HG03460 (cell line): Measurements from ENCODE around the gene IL1B.

Experiments used
- ATAC-seq: cut with Tn5 transposase; IDR thresholded peaks from one replicate; pipeline ENCODE4 v1.9.1; 2021; ENCODE audit not compliant: unreplicated experiment

Gene IL1B

DNA sequence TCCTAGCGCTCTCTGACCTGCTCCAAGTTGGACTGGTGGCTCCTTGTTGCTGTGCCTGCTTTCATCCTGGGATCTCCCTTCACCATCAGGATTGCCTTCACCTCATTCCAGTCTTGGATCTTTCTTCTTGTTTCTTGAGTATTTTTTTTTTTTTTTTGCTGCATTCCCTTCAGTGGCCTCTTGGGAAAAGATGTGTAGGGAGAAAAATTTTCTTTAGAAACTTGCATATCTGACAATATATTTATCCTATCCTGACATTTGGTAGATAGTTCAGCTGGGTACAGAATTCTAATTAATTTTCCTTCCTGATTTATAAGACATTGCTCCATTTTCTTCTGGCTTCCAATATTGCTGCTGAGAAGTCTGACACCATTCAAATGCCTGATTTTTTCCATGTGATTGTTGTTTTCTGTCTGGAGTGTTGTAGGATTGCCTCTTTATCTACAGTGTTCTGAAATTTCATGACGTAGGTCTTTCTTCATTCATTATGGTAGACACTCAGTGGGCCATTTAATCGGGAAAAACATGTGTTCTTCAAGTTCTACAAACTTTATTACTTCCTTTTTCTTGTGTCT is 29.3 kb downstream of the IL1B start:
- ATAC-seq = no peak

DNA sequence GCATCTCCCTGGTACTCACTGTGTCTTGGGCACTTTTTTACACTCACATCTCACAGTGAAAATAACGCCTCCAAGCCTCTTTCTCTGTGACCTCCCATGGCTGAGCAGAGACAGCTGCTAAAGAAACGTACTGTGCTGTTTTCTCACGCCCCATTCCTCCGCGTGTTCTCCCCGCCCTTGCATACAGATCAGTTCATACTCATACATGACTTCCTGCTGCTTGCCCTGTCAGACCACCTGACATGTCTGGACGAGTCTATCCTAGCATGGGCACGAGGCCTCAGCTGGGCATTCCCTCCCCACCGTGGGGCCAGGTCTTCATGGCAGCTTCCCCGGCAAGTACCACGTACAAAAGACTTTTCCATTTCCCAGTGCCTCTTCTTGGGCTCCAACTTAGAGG is 31.0 kb downstream of the IL1B start:
- no peak for ATAC-seq

DNA sequence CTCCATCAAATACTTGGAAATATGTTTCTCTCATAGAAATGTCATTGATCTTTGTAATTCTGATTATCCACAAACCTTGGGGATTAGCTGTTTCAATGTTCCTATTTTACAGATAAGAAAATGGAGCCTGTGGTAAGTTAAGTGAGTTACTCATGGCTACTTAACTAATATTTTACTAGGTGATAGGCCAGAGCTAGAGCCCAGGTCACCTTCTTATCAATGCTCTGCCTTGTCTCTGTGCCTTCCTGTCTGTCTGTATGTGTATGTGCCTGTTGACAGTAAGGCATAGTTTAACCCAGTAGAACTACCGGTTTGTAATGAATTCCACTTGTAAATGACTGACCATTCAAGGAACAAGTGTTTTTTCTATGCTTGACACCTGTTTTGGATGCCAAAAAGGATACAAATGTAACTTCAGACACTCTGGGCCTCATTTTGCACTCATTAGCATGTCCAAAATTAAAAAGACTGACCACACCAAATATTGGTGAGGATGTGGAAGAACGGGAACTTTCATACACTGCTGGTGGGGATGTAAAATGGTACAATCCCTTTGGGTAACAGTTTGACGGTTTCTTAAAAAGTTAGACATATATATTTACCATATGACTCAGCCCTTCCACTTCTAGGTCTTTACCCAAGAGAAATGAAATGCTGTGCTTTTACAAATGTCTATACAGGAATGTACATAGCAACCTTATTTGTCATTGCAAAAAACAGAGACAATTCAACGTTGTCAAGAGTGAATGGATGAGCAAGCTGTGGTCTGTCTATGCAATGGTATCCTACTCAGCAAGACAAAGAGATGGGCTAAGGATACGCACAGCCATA is 32.7 kb downstream of the IL1B start:
- no peak for ATAC-seq

DNA sequence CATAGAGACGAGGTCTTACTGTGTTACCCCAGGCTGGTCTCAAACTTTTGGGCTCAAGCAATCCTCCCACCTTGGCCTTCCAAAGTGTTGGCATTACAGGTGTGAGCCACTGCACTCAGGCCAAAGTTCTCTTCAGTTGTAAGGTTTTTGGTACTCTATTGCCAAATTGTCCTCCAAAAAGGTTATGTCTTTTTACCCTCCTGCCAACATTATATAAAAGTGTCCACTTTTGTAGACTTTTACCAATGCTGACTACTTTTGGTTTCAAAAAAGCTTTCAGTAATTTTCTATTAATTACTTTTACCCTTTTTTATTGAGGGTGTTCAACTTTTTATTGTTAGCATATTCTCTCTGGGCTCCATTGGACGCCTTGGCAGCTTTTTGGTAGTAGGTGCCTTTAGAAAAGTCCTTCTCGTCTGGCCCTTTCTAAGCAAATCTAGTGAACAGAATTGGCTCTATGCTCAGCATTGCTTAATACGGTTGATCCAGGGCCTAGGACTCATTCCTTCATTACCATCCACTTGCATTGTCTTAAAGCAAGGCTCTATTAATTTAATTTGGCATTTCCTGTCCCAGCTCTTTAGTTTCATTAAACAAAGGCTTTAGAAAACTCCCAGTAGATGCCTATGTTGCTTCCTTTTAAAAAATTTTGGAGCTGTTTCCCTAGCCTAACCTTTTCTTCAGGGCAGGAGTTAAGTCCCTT is 35.5 kb downstream of the IL1B start:
- no peak for ATAC-seq

DNA sequence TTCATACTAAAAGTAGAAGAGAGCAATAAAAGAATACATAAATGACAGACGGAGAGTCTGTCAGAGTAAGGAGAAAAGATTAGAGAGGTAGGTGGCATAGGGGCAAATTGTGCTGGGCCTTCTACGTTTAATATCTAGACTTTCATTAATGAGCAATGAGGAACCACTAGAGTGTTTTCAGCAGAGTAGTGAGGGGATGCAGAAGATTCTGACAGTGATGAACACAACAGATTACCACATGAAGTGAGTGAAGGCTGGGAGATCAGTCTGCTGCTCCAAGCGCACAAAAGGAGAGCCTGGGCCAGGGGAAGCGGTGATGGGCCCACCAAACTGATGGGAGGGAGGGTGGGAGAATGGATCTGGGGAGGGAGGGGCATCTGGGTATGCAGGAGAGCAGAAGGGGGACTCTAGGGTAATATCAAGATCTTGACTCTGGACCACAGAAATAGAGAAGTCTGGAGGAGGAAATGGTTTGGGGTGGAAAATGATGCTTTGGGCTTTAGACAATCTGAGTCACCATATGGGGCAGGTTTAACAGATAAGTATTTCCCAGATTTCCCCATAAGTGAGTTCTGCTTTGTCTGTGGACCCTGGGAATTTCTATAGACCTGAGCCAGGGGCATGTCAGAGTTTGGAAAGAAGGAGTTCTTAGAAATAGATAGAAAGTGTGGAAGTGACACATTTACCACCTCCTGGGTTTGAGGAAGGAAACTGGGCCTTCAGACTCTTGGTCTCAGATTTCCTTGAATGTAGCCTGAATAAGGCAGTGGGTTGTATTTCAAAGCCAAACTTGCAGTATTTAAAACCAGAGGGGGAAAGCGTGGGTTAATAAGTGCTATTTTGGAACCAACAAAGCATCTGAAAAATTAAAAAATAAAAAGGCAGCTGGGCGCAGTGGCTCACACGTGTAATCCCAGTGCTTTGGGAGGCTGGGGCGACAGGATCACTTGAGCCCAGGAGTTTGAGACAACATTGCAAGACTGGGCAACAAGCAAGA is 37.3 kb downstream of the IL1B start:
- no peak for ATAC-seq

DNA sequence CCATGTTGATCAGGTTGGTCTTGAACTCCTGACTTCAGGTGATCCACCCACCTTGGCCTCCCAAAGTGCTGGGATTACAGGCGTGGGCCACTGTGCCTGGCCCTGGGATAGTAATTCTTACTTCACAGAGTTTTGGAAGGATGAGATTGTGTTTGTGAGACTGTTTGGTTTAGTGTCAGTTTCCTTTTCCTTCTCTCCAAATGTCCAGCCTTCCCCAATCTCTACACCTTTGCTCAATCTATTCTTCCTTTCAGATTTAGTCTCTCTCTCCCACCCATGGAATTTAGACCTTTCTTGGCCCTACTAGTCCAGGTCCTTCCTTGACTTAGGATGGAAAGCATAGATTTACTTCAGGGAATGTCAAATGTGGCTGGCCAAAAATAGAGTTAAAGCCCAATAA is 40.1 kb downstream of the IL1B start:
- ATAC-seq = no peak

DNA sequence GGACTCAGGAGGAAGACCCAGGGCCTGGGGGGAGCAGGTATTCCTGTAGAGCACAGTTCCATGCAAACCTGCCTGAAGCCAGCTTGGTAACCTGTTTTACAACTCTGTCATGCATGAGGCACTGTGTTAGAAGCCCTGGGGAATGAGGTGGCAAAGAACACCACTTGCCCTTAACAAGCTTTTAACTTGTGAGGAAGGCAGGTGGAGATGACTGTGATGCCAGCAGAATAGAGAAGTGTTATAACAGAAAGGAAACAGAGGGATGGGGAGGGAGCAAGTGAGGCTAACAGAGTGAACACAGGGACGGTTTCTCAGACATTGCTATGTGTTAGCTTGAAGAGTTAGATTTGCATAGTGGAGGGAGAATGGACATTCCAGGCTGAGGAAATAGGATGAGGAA is 40.8 kb downstream of the IL1B start:
- ATAC-seq = no peak

DNA sequence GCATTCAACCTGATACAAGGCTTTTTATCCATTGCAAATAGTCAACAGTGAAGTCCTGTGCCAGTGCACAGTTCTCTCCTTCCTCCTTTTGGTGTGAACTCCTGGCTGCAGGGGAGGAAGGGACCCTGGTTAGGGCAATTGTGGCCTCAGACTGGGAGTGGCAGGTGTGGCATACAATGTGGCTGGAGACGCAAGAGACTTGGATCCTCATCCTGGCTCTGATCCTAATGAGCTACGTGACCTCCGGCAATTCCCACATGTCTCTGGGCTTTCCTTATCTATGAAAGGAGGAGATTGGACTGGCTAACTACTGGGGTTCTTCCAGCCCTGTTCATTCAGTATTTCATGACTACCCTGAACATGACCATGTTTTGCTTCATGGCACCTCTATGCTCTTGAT is 41.7 kb downstream of the IL1B start:
- no peak for ATAC-seq

DNA sequence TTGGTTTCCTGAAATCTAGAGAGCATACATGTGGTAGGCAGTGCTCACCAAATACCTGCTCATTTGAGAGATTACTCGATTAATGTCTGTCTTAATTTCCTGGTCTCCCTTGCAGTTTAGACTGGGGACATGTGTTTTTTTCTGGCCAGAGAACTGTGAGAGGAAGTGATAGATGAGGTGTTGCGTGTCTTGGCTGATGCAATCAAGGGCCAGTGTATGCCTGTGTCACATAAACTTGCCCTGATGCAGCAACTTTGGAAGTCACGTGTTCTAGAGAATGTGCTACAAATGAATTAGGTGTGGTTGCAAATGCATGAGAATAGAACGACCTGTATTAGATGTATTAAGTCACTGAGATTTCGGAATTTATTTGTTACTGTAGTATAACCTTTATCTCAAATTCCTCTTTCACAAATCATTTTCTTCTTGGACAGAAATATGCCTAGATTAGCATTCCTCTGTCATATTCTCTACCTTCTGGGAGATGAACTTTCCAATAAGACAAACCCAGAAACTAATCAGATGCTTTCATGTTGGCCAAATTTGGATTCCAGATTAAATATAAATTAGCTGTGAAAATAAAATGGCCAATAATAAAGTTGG is 42.3 kb downstream of the IL1B start:
- peak; percentile 54 for ATAC-seq

DNA sequence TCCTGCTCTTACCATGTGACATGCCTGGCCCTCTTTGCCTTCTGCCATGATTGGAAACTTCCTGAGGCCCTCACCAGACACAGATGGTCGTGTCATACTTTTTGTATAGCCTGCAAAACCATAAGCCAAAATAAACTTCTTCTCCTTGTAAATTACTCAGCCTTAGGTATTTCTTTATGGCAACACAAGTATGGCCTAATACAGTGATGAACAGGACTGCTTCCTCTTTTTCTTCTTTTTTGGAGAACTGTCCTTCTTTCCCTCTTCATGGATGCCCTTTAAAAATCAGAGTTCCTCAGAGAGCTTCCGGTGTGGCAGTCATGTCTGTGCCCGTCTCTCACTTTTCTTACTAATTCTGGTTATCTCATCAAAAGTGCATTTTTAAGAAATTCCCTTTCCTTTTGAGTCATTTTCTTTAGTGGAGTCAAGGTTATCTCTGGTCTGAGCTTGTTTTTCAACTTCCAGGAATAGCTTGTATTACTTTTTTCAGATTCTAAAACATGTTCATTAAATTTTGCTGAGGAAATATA is 43.1 kb downstream of the IL1B start:
- ATAC-seq = no peak

DNA sequence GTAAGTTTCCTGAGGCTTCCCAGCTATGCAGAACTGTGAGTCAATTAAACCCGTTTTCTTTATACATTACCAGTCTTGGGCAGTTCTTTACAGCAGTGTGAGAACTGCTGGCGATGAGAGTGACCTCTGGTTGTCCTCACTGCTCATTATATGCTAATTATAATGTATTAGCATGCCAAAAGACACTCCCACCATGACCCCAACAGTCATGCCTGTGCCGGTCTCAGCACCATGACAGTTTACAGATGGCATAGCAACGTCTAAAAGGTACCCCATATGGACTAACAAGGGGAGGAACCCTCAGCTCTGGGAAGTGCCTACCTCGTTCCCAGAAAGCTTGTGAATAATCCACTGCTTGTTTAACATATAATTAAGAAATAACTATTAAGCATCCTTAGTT is 44.2 kb downstream of the IL1B start:
- ATAC-seq = no peak

DNA sequence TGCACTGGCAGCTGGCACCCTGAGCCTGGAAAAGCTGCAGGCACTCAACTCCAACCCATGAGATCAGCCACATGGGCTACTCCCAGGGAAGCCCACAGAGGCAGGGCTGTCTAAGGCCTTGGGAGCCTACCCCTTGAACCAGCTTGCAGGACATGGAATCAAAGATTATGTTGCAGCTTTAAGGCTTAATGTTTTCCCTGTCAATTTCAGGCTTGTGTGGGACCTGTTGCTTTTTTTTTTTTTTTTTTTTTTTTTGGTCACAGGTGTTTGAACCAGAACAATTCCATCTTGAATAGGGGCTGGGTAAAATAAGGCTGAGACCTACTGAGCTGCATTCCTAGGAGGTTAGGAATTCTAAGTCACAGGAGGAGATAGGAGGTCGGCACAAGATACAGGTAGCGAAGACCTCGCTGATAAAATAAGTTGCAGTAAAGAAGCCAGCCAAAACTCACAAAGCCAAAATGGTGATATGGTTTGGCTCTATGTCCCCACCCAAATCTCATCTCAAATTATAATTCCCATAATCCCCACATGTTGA is 44.8 kb downstream of the IL1B start:
- no peak for ATAC-seq

DNA sequence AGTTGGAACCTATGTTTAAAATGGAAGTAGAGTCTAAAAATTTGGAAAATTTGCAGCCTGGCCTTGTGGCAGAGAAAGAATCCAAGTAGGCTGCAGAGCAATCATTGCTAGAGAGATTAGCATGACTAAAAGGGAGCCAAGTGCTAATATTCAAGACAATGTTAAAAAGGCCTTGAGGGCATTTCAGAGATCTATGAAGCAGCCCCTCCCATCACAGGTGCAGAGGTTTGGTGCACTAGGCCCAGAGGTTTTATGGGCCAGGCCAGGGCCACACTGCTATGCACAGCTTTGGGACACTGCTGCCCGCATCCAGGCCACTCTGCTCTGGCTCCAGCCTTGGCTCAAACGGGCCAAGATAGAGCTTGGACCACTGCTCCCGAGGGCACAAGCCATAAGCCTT is 45.6 kb downstream of the IL1B start:
- ATAC-seq = no peak

DNA sequence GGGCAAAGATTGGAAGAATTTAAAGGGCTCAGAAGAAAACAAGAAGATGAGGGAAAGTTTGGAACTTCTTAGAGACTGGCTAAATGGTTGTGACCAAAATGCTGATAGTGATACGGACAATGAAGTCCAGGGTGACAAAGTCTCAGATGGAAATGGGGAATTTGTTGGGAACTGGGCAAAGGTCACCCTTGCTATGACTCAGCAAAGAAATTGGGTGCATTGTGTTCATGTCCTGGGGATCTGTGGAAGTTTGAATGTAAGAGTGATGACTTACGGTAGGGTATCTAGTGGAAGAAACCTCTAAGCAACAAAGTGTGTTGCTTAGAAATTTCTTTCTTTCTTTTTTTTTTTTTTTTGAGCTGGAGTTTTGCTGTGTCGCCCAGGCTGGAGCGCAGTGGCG is 46.3 kb downstream of the IL1B start:
- no peak for ATAC-seq

DNA sequence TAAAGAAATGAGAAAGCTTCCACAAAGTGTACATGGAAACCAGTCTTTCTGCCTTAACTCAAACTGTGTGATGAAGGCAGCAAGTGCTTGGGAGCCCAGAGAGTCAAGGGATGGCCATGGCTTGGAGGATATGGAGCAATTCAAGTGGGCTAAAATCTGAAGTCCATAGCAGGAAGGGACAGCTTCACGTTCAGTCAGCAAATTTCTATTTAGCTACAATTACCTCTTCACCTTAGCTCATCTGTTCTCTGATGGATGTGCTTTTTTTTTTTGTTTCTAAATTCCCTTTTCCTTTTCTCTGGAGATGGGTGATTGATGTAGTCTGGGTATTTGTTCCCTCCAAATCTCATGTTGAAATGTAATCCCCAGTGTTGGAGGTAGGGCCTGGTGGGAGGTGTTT is 47.4 kb downstream of the IL1B start:
- ATAC-seq = no peak

DNA sequence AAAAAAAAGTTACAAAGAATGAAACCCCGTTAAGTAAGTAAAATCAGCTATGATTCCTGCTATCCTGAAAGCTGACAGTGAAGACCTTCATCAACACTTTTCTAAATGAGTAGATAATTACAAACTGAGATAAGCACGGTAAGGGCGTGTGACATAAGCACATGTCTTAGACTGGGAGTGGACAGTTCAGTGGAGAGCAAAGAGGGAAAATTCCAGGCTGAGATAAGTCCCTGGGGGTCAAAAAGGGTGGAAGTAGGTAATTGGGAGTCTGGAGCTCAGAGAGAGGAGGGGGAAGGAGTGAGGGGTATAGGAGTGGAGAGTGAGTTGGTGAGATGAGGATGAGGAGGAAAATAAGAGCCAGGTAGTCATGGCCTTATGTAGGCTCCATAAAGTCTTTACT is 47.9 kb downstream of the IL1B start:
- no peak for ATAC-seq

DNA sequence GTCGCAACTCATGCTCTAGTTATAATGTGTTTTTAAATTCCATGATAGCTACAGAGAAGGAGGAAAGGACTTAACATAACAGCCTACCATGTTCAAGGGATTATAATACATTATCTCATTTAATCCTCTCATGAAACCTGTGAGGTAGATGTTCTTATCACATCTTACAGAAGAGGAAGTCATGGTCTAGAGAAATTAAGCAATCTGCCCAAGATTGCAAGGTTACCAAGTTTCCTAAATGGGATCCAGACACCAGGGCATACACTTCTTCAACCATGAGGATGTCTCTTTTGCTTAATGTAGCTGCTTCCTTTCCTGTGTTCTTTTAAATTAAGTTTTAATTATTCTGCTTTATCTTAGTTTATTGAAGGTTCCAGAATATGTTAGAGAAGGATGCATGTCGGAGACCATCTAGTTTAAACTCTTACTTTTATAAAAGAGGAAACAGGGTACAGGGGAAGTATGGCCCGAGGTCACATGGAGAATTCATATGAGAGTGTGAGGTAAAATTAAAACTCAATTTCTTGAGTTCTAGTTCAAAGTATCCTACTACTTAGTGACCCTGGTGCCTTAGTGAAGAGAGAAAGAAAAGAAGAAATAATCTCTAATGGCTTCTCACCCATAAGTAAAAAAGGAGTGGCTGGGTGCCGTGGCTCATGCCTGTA is 48.7 kb downstream of the IL1B start:
- no peak for ATAC-seq

DNA sequence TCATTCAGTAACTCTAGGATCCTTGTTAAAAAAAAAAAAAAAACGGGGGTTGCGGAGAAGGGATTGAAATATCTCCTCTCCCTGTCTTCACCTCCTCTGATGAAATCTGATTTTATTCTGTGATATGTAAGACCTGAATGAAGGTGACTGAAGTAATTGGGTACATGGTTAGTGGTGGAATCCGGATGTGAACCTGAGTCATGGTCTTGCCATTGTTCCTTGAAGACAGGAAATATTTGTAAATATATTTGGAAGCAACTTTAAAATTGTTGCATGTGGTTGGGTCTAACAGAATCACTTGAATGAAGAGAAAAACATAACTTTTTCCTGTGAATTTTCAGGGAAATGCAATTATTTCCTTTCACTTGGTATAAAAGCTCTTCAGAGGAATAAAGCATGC is 49.3 kb downstream of the IL1B start:
- no peak for ATAC-seq
